ENCODE results near the gene TMEM243.
"Not testable (repeated sequence)": the region's sequence is repeated elsewhere in the genome, so short reads cannot be mapped to it uniquely, and the experiment has no call there.

- not testable (repeated sequence) for TF ChIP-seq POLR2A (IDR thresholded peaks at IDR 0.05; ENCODE audit: low read depth, low read length); POLR2AphosphoS5 (IDR thresholded peaks at IDR 0.05; ENCODE audit: low read depth, low read length); TAF1 (IDR thresholded peaks at IDR 0.05; ENCODE audit: low read depth, low read length); PAX5 (IDR thresholded peaks at IDR 0.05; ENCODE audit: insufficient read depth, low read length, severe bottlenecking); POU2F2 (IDR thresholded peaks at IDR 0.05; ENCODE audit: low read depth, low read length)
Observed at GRCh38 chr7:87238464-87239051, 19.0 kb upstream of the TMEM243 start.
